ENCODE results near the gene BST1. TPM values are rescaled to one million over a fixed set of nuclear protein-coding genes. Genes with fewer than 3 reads are reported as not detected.
A peak's percentile ranks its signal among the peaks of the same experiment; 100 is the strongest.

BST1 gene
- total and polyA plus RNA-seq, 10 donors = 3.8 to 54.3 (median 15.4) TPM

DNA sequence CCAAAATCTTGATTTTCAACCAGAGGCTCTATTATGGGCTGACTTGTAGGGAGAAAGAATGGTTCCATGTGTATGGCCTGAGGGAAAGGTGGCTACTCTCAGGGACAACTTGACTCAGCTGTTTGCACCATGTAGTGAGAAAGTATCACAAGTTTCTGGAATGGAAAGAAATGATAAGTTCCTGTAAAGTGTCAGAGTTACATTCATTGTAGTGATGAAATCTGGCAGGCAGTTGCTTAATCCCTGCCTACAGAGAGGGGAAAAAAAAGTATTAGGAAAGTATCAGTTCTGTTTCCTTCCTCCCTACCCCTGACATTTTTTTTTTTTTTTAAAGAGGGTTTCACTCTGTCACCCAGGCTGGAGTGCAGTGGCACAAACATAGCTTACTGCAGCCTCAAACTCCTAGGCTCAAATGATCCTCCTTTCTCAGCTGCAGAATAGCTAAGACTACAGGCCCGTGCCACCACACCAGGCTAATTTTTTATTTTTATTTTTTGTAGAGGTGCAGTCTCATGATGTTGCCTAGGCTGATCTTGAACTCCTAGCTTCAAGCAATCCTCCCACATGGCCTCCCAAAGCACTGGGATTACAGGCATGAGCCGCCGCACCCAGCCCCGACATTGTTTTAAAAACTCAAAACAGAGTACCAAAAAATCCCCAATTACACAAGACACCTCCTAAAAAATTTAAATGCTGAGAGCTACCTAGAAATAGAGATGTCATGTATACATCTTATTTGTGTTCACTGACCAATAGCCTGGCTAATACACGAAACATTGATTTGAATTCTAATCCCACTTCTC lies 42.9 kb upstream of the BST1 start:
- no peak for DNase-seq
- H3K27ac ChIP-seq = peak overlapping the region in 7 of 8 donors; percentile 68 to 99 (median 99)
- intact Hi-C loops (cut with DNase I; ENCODE audit: low total_unique reads) = loop anchor here (10.0 kb wide), 2 partner anchors 425 to 655 kb away; partner anchors contain the start of gene CPEB2
- peak overlapping the region in 3 of 8 donors; percentile 24 to 92 (median 25) for H3K4me3 ChIP-seq
- H3K27me3 ChIP-seq (replicated peaks in 1 of 7) = no peaks in the 10 kb centered on the region
- no peaks in the 10 kb centered on the region for H3K9me3 ChIP-seq
- TF ChIP-seq, protein P1, sequence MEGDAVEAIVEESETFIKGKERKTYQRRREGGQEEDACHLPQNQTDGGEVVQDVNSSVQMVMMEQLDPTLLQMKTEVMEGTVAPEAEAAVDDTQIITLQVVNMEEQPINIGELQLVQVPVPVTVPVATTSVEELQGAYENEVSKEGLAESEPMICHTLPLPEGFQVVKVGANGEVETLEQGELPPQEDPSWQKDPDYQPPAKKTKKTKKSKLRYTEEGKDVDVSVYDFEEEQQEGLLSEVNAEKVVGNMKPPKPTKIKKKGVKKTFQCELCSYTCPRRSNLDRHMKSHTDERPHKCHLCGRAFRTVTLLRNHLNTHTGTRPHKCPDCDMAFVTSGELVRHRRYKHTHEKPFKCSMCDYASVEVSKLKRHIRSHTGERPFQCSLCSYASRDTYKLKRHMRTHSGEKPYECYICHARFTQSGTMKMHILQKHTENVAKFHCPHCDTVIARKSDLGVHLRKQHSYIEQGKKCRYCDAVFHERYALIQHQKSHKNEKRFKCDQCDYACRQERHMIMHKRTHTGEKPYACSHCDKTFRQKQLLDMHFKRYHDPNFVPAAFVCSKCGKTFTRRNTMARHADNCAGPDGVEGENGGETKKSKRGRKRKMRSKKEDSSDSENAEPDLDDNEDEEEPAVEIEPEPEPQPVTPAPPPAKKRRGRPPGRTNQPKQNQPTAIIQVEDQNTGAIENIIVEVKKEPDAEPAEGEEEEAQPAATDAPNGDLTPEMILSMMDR (IDR thresholded peaks at IDR 0.05 in 8 of 11, conservative IDR thresholded peaks at IDR 0.05 in 3 of 11) = no peak
- TF ChIP-seq POLR2AphosphoS5 (IDR thresholded peaks at IDR 0.05) = peak in 1 of 3 donors; percentile 61
- no peaks in the 10 kb centered on the region for H3K36me3 ChIP-seq
- H3K4me1 ChIP-seq = peaks cover 0 to 53% (median 8%) of the 10 kb centered on the region in 6 donors
- WGBS, 5 donors = 70 to 92% (median 76%) methylated on average over 5 of the region's 5 CpGs

DNA sequence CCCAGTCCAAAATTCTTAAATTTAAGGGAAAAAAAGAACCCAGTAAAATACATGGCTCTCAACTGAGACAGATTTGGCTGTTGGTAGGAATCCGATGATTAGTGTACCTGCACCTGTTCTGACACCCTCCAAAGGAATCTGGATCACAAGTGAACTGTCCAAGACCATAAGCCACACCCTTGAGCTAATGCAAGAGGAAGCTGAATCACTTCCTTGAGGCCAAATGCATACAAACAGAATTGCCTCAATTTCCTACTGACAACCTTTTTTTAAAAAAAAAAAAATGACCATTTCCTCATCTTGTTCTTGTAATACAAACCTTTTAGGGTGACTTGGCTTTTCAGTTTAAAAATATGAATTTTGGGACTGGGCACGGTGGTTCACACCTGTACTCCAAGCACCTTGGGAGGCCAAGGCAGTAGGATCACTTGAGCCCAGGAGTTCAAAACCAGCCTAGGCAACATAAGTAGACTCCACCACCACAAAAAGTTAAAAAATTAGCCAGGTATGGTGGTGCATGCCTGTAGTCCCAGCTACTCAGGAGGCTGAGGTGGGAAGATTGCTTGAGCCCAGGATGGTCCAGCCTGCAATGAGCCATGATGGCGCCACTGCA lies 37.0 kb upstream of the BST1 start:
- Histone ChIP-seq H3K36me3 (no peaks in the 10 kb centered on the region), H3K4me1 (peaks cover 0 to 45% (median 4%) of the 10 kb centered on the region in 6 donors), H3K9me3 (no peaks in the 10 kb centered on the region), H3K27ac (peak overlapping the region in 7 of 8 donors; percentile 63 to 99 (median 84)), H3K4me3 (peak overlapping the region in 1 of 8 donors; percentile 51), H3K27me3 (replicated peaks in 1 of 7) (no peaks in the 10 kb centered on the region)
- WGBS, 5 donors = 49 to 78% (median 62%) methylated on average over 3 of the region's 3 CpGs
- DNase-seq = no peak
- intact Hi-C loops (cut with DNase I; ENCODE audit: low total_unique reads) = no loop called here
- TF ChIP-seq POLR2A (IDR thresholded peaks at IDR 0.05) = no peak
- TF ChIP-seq, protein P1 (IDR thresholded peaks at IDR 0.05 in 8 of 11, conservative IDR thresholded peaks at IDR 0.05 in 3 of 11) = no peak
- TF ChIP-seq POLR2AphosphoS5 (IDR thresholded peaks at IDR 0.05) = peak in 1 of 3 donors; percentile 59

DNA sequence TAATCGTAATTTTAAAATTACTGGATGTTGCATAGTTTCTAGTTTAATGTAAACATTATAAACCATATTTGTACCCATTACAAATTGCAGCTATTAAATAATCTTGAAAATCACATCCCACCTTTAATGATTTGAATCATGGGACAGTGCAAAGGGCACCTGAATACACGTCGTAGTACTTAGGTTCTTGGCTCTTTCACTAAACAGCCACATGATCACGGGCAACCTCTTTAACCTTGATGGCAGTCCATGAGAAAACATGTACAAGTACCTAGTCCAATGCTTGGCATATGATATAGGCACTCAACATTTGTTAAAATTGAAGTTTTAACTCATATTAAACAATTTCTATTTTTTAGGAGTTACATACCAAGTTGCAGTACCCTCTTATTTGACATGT lies 35.9 kb upstream of the BST1 start:
- Histone ChIP-seq H3K4me3 (peak overlapping the region in 1 of 8 donors; percentile 51), H3K36me3 (no peaks in the 10 kb centered on the region), H3K27me3 (replicated peaks in 1 of 7) (no peaks in the 10 kb centered on the region), H3K4me1 (peaks cover 0 to 37% (median 4%) of the 10 kb centered on the region in 6 donors), H3K9me3 (no peaks in the 10 kb centered on the region), H3K27ac (peak overlapping the region in 6 of 8 donors; percentile 63 to 99 (median 85))
- intact Hi-C loops (cut with DNase I; ENCODE audit: low total_unique reads) = no loop called here
- no peak for DNase-seq
- TF ChIP-seq POLR2AphosphoS5 (IDR thresholded peaks at IDR 0.05) (no peak), POLR2A (IDR thresholded peaks at IDR 0.05) (no peak)
- TF ChIP-seq, protein P1 (IDR thresholded peaks at IDR 0.05 in 8 of 11, conservative IDR thresholded peaks at IDR 0.05 in 3 of 11) = no peak
- 94 to 98% (median 95%) methylated on average over 4 of the region's 4 CpGs for WGBS, 5 donors

Measured in spleen (tissue), 11 donors.